Measurements from ENCODE around the gene BCL2. TPM values are rescaled to one million over a fixed set of nuclear protein-coding genes. Genes with fewer than 3 reads are reported as not detected.

Gene BCL2
- total and polyA plus RNA-seq, 5 donors, result 2.7 to 7.7 (median 4.0) TPM

GRCh38 chr18:63131106-63131958, 188.2 kb downstream of the BCL2 start:
- Histone ChIP-seq H3K4me1 (ENCODE audit: control insufficient read depth, insufficient read depth, low read length) (no peaks in the 10 kb centered on the region), H3K27me3 (ENCODE audit: control insufficient read depth, insufficient read depth) (no peaks in the 10 kb centered on the region), H3K27ac (ENCODE audit: low read length) (no peak overlapping the region), H3K4me3 (ENCODE audit: low read length) (no peak overlapping the region), H3K9me3 (ENCODE audit: control insufficient read depth, low read length) (no peaks in the 10 kb centered on the region)
- DNase-seq, result peak in 1 of 3 donors; percentile 38
- peak; percentile 42 to 69 for ATAC-seq
- intact Hi-C loops (cut with DNase I), result loop anchor here (5.0 to 10.0 kb wide), 3 partner anchors 191 to 306 kb away; no protein-coding TSS in a partner anchor
- WGBS, result 34% methylated on average over 8 of the region's 8 CpGs

GRCh38 chr18:63130176-63130575, 189.4 kb downstream of the BCL2 start:
- DNase-seq (no peak), ATAC-seq (no peak)
- H3K27me3 ChIP-seq (ENCODE audit: control insufficient read depth, insufficient read depth), result no peaks in the 10 kb centered on the region
- intact Hi-C loops (cut with DNase I), result loop anchor here (5.0 to 10.0 kb wide), 3 partner anchors 192 to 307 kb away; no protein-coding TSS in a partner anchor
- no peak overlapping the region for H3K4me3 ChIP-seq (ENCODE audit: low read length)
- WGBS, result 77% methylated on average over 2 of the region's 2 CpGs
- no peaks in the 10 kb centered on the region for H3K4me1 ChIP-seq (ENCODE audit: control insufficient read depth, insufficient read depth, low read length)
- no peaks in the 10 kb centered on the region for H3K9me3 ChIP-seq (ENCODE audit: control insufficient read depth, low read length)
- no peak overlapping the region for H3K27ac ChIP-seq (ENCODE audit: low read length)

GRCh38 chr18:63128237-63128974, 191.2 kb downstream of the BCL2 start:
- no peak for ATAC-seq
- intact Hi-C loops (cut with DNase I), result loop anchor here in 1 of 4 donors (2.0 kb wide), 1 partner anchor 194 kb away; no protein-coding TSS in a partner anchor
- WGBS, result 89% methylated on average over 9 of the region's 9 CpGs
- DNase-seq, result no peak
- Histone ChIP-seq H3K27me3 (ENCODE audit: control insufficient read depth, insufficient read depth) (no peaks in the 10 kb centered on the region), H3K27ac (ENCODE audit: low read length) (no peak overlapping the region), H3K4me1 (ENCODE audit: control insufficient read depth, insufficient read depth, low read length) (no peaks in the 10 kb centered on the region), H3K4me3 (ENCODE audit: low read length) (no peak overlapping the region), H3K9me3 (ENCODE audit: control insufficient read depth, low read length) (no peaks in the 10 kb centered on the region)

- DNase-seq (no peak), ATAC-seq (no peak)
- Histone ChIP-seq H3K4me1 (ENCODE audit: control insufficient read depth, insufficient read depth, low read length) (no peaks in the 10 kb centered on the region), H3K27ac (ENCODE audit: low read length) (no peak overlapping the region), H3K4me3 (ENCODE audit: low read length) (no peak overlapping the region), H3K27me3 (ENCODE audit: control insufficient read depth, insufficient read depth) (no peaks in the 10 kb centered on the region), H3K9me3 (ENCODE audit: control insufficient read depth, low read length) (no peaks in the 10 kb centered on the region)
- WGBS, result 75% methylated on average over 12 of the region's 12 CpGs
- intact Hi-C loops (cut with DNase I), result no loop called here
Observed at GRCh38 chr18:63126134-63127069, 193.2 kb downstream of the BCL2 start.

GRCh38 chr18:63120620-63121019, 198.9 kb downstream of the BCL2 start:
- ATAC-seq (peak; percentile 37 to 40), DNase-seq (no peak)
- 36% methylated on average over 4 of the region's 4 CpGs for WGBS
- intact Hi-C loops (cut with DNase I), result no loop called here
- no peaks in the 10 kb centered on the region for H3K9me3 ChIP-seq (ENCODE audit: control insufficient read depth, low read length)
- H3K4me1 ChIP-seq (ENCODE audit: control insufficient read depth, insufficient read depth, low read length), result no peaks in the 10 kb centered on the region
- peak overlapping the region; percentile 42 for H3K27ac ChIP-seq (ENCODE audit: low read length)
- no peaks in the 10 kb centered on the region for H3K27me3 ChIP-seq (ENCODE audit: control insufficient read depth, insufficient read depth)
- H3K4me3 ChIP-seq (ENCODE audit: low read length), result no peak overlapping the region

- Histone ChIP-seq H3K27me3 (ENCODE audit: control insufficient read depth, insufficient read depth) (no peaks in the 10 kb centered on the region), H3K9me3 (ENCODE audit: control insufficient read depth, low read length) (no peaks in the 10 kb centered on the region), H3K4me3 (ENCODE audit: low read length) (no peak overlapping the region), H3K4me1 (ENCODE audit: control insufficient read depth, insufficient read depth, low read length) (no peaks in the 10 kb centered on the region), H3K27ac (ENCODE audit: low read length) (no peak overlapping the region)
- intact Hi-C loops (cut with DNase I), result no loop called here
- WGBS, result 38% methylated on average over 3 of the region's 3 CpGs
- DNase-seq (no peak), ATAC-seq (peak; percentile 58)
Observed at GRCh38 chr18:63119647-63120046, 199.9 kb downstream of the BCL2 start.

GRCh38 chr18:63113899-63114565, 205.5 kb downstream of the BCL2 start:
- no peak overlapping the region for H3K27ac ChIP-seq (ENCODE audit: low read length)
- H3K9me3 ChIP-seq (ENCODE audit: control insufficient read depth, low read length), result no peaks in the 10 kb centered on the region
- ATAC-seq (no peak), DNase-seq (no peak)
- WGBS, result 79% methylated on average over 5 of the region's 5 CpGs
- intact Hi-C loops (cut with DNase I), result no loop called here
- H3K4me1 ChIP-seq (ENCODE audit: control insufficient read depth, insufficient read depth, low read length), result peaks cover 6% of the 10 kb centered on the region
- H3K27me3 ChIP-seq (ENCODE audit: control insufficient read depth, insufficient read depth), result no peaks in the 10 kb centered on the region
- H3K4me3 ChIP-seq (ENCODE audit: low read length), result no peak overlapping the region

- 78% methylated on average over 5 of the region's 5 CpGs for WGBS
- intact Hi-C loops (cut with DNase I), result no loop called here
- no peak for ATAC-seq
- H3K4me3 ChIP-seq (ENCODE audit: low read length), result no peak overlapping the region
- H3K9me3 ChIP-seq (ENCODE audit: control insufficient read depth, low read length), result no peaks in the 10 kb centered on the region
- no peaks in the 10 kb centered on the region for H3K27me3 ChIP-seq (ENCODE audit: control insufficient read depth, insufficient read depth)
- DNase-seq, result no peak
- peaks cover 6% of the 10 kb centered on the region for H3K4me1 ChIP-seq (ENCODE audit: control insufficient read depth, insufficient read depth, low read length)
- H3K27ac ChIP-seq (ENCODE audit: low read length), result no peak overlapping the region
Observed at GRCh38 chr18:63112706-63113105, 206.9 kb downstream of the BCL2 start.

GRCh38 chr18:63111671-63112402, 207.7 kb downstream of the BCL2 start:
- peak; percentile 45 to 79 (median 75) for DNase-seq
- no peaks in the 10 kb centered on the region for H3K27me3 ChIP-seq (ENCODE audit: control insufficient read depth, insufficient read depth)
- ATAC-seq, result peak; percentile 20 to 51
- no peaks in the 10 kb centered on the region for H3K9me3 ChIP-seq (ENCODE audit: control insufficient read depth, low read length)
- no peak overlapping the region for H3K4me3 ChIP-seq (ENCODE audit: low read length)
- H3K4me1 ChIP-seq (ENCODE audit: control insufficient read depth, insufficient read depth, low read length), result peaks cover 6% of the 10 kb centered on the region
- WGBS, result 16% methylated on average over 4 of the region's 4 CpGs
- H3K27ac ChIP-seq (ENCODE audit: low read length), result no peak overlapping the region
- intact Hi-C loops (cut with DNase I), result no loop called here

GRCh38 chr18:63109802-63110201, 209.8 kb downstream of the BCL2 start:
- ATAC-seq (no peak), DNase-seq (no peak)
- H3K27ac ChIP-seq (ENCODE audit: low read length), result no peak overlapping the region
- peaks cover 6% of the 10 kb centered on the region for H3K4me1 ChIP-seq (ENCODE audit: control insufficient read depth, insufficient read depth, low read length)
- intact Hi-C loops (cut with DNase I), result no loop called here
- WGBS, result 88% methylated on average over 4 of the region's 4 CpGs
- H3K4me3 ChIP-seq (ENCODE audit: low read length), result no peak overlapping the region
- no peaks in the 10 kb centered on the region for H3K9me3 ChIP-seq (ENCODE audit: control insufficient read depth, low read length)
- no peaks in the 10 kb centered on the region for H3K27me3 ChIP-seq (ENCODE audit: control insufficient read depth, insufficient read depth)

Data from right cardiac atrium (tissue), 5 donors.